ENCODE measurements around the gene CD99L2. TPM values are rescaled to one million over a fixed set of nuclear protein-coding genes. Genes with fewer than 3 reads are reported as not detected.

Gene CD99L2
- total and polyA plus RNA-seq, 2 of the 8 experiments (the other 6 are each of a cell fraction or from before 2014, with no cell fraction given): 8.0 to 8.5 TPM

- CTCF ChIA-PET (ENCODE audit: partially characterized antibody): interaction anchor here (0.6 to 1.4 kb wide), 2 partner anchors 54 to 110 kb away, joined by 3 read pairs; no protein-coding TSS in a partner anchor
- peaks cover 0 to 30% of the 10 kb centered on the region in 2 experiments; a peak in 2 of 4 replicates for H3K79me2 ChIP-seq (ENCODE audit: control insufficient read depth in 1 of 2, insufficient read depth in 2 of 2, low read length in 2 of 2)
- TF ChIP-seq USF2 (IDR thresholded peaks at IDR 0.05; ENCODE audit: low read length) (no peak), EZH2 (IDR thresholded peaks at IDR 0.05; ENCODE audit: low read depth, low read length, severe bottlenecking) (no peak), ASH2L (IDR thresholded peaks at IDR 0.05; ENCODE audit: low read length) (no peak), ATF3 (IDR thresholded peaks at IDR 0.05; ENCODE audit: insufficient read depth, low read depth, low read length) (no peak), CHD2 (IDR thresholded peaks at IDR 0.05; ENCODE audit: low read length) (no peak), POLR2AphosphoS5 (IDR thresholded peaks at IDR 0.05; ENCODE audit: low read depth, low read length) (no peak), SP1 (IDR thresholded peaks at IDR 0.05; ENCODE audit: low read depth, low read length) (no peak), GABPA (IDR thresholded peaks at IDR 0.05; ENCODE audit: borderline replicate concordance, insufficient read depth, low read length) (no peak), CTBP2 (IDR thresholded peaks at IDR 0.05; ENCODE audit: borderline replicate concordance, insufficient read depth, insufficient read length, low read length) (no peak), SP4 (IDR thresholded peaks at IDR 0.05; ENCODE audit: low read length) (no peak)
These were observed 10.5 kb downstream of the CD99L2 start for GRCh38 chrX:150887906-150888465.

More at GRCh38 chrX:150887906-150888465, 10.5 kb downstream of the CD99L2 start:
- Histone ChIP-seq H4K8ac (ENCODE audit: extremely low read depth, insufficient read depth, low read length) (no peak overlapping the region), H3K56ac (replicated peaks; ENCODE audit: insufficient read length, low read depth, low read length) (no peak overlapping the region), H4K91ac (replicated peaks; ENCODE audit: insufficient read length, low read length) (no peak overlapping the region), H3K9me3 (ENCODE audit: insufficient read depth in 2 of 2, low read depth in 1 of 2, low read length in 1 of 2) (no peaks in the 10 kb centered on the region), H2BK15ac (ENCODE audit: low read length) (no peak overlapping the region), H2AK5ac (ENCODE audit: low read depth, low read length) (no peak overlapping the region), H2BK20ac (ENCODE audit: low read length) (no peak overlapping the region), H3K23ac (ENCODE audit: insufficient read length) (no peak overlapping the region), H3K23me2 (ENCODE audit: low read depth, low read length) (no peaks in the 10 kb centered on the region), H3K36me3 (ENCODE audit: control insufficient read depth in 2 of 4, insufficient read depth in 4 of 4, low read length in 3 of 4) (no peaks in the 10 kb centered on the region), H2BK12ac (ENCODE audit: low read depth, low read length) (no peak overlapping the region), H4K5ac (ENCODE audit: insufficient read length, low read depth, low read length) (no peak overlapping the region), H4K20me1 (replicated peaks in 1 of 2; ENCODE audit: control insufficient read depth in 1 of 2, insufficient read depth in 2 of 2, low read length in 2 of 2) (peaks cover 0 to 2% of the 10 kb centered on the region in 2 experiments), H3K27me3 (replicated peaks in 1 of 4; ENCODE audit: control insufficient read depth in 3 of 4, extremely low read depth in 1 of 4, insufficient read depth in 3 of 4, low read length in 3 of 4) (no peaks in the 10 kb centered on the region), H2BK5ac (ENCODE audit: low read depth, low read length) (no peak overlapping the region), H3K79me1 (ENCODE audit: low read depth, low read length) (no peaks in the 10 kb centered on the region; the same call in 1 of the 2 replicates), H3K9ac (replicated peaks in 1 of 4; ENCODE audit: extremely low read depth in 1 of 4, low read depth in 3 of 4, low read length in 3 of 4) (no peak overlapping the region), H3K27ac (ENCODE audit: low read depth, low read length) (no peak overlapping the region), H3K4ac (replicated peaks; ENCODE audit: insufficient read length, low read depth, low read length) (no peak overlapping the region), H3K4me1 (replicated peaks in 1 of 4; ENCODE audit: control insufficient read depth in 3 of 4, insufficient read depth in 4 of 4, low read length in 3 of 4) (peaks cover 0 to 3% (median 0%) of the 10 kb centered on the region in 4 experiments; a peak in 1 of 7 replicates), H3K18ac (ENCODE audit: extremely low read depth, low read length) (no peak overlapping the region), H2AFZ (ENCODE audit: low read length) (no peak overlapping the region), H2BK120ac (replicated peaks; ENCODE audit: low read depth, low read length) (no peak overlapping the region), H3K4me3 (ENCODE audit: extremely low read depth in 1 of 4, insufficient read depth in 2 of 4, low read depth in 3 of 4, low read length in 4 of 4) (no peak overlapping the region), H3K4me2 (ENCODE audit: insufficient read depth in 1 of 2, low read depth in 2 of 2, low read length in 2 of 2) (no peak overlapping the region), H3K14ac (ENCODE audit: insufficient read length) (no peak overlapping the region)
- FAIRE-seq (no peak), DNase-seq (ENCODE audit: low read depth in 1 of 2, low spot score in 2 of 2) (no peak)
- POLR2A ChIA-PET (ENCODE audit: partially characterized antibody): interaction anchor here (1.0 to 1.4 kb wide), 2 partner anchors 12 to 101 kb away, joined by 3 read pairs; no protein-coding TSS in a partner anchor
- WGBS, 2 experiments (ENCODE audit: extremely low coverage in 1 of 2, insufficient coverage in 1 of 2, insufficient read length in 1 of 2, insufficient replicate concordance in 2 of 2, low coverage in 1 of 2, low lambda C conversion rate in 2 of 2, missing lambda C conversion rate in 1 of 2): 91% methylated on average over 5 of the region's 6 CpGs; no CpG with 5 or more reads in 1 of the 2 experiments
